Effector memory CD8-positive, alpha-beta T cell (primary cell): ENCODE results near the gene CYP2U1.

Source experiments
- ATAC-seq: fragments of 150-1000 bp; cut with Tn5 transposase; replicated peaks from 2 replicates; pipeline ENCODE4 v1.10.0; 2021; ENCODE audit warnings: mild to moderate bottlenecking, moderate library complexity
- DNase-seq, 3 experiments: peaks; one replicate each; pipeline ENCODE4 v3.0.0; 2021
- H3K27ac Mint-ChIP-seq, 2 donors: one replicate each; pipeline ENCODE4 v1.8.0; 2022; ENCODE audit warnings: mild to moderate bottlenecking in 2 of 2, mixed read lengths in 2 of 2, moderate library complexity in 2 of 2
- H3K27me3 Mint-ChIP-seq, 2 donors: one replicate each; pipeline ENCODE4 v1.8.0; 2022; ENCODE audit warnings: mixed read lengths in 2 of 2
- H3K36me3 Mint-ChIP-seq: one replicate; pipeline ENCODE4 v1.8.0; 2022; ENCODE audit warnings: mild to moderate bottlenecking, moderate library complexity, mixed read lengths; ENCODE audit not compliant: insufficient read depth
- H3K4me1 Mint-ChIP-seq, 2 donors: one replicate each; pipeline ENCODE4 v1.8.0; 2022; ENCODE audit warnings: low read depth in 2 of 2, mixed read lengths in 2 of 2
- H3K4me3 Mint-ChIP-seq, 2 donors: one replicate each; pipeline ENCODE4 v1.8.0; 2022; ENCODE audit warnings: mild to moderate bottlenecking in 2 of 2, mixed read lengths in 2 of 2, moderate library complexity in 2 of 2
- H3K9me3 Mint-ChIP-seq, 2 donors: one replicate each; pipeline ENCODE4 v1.8.0; 2022; ENCODE audit warnings: mixed read lengths in 2 of 2

The CYP2U1 gene

DNA sequence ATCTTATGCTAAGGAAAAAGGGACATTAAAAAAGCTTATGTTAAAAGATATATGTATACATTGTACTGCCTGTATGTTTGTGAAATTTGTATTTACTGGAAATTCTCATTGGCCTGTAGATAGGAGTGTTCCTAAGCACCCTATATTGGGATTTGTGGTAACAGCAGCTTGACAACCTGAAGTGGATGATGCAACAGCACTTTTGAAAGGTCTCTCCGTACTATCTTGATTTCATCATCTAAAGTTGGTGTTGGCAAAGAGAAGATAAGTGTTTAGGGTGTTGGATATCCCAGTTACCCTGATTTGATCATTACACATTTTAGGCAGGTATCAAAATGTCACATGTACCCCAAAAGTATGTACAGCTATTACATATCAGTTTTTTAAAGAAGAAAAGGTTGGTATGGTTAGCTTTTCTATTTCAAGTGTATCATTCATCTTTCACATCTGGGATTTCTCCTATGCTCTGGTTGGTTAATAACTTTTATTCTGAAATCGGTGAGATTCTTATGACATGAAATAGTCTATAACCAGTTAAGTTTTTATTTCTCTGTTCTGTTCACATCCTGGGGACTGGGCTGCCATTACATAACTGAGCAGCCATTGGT lies 68.7 kb downstream of the CYP2U1 start:
- H3K4me1 Mint-ChIP-seq: peaks cover 17 to 19% of the 10 kb centered on the region in 2 donors
- no peak overlapping the region for H3K27ac Mint-ChIP-seq
- ATAC-seq: no peak
- no peaks in the 10 kb centered on the region for H3K9me3 Mint-ChIP-seq
- H3K4me3 Mint-ChIP-seq: no peak overlapping the region
- no peak for DNase-seq
- peaks cover 2% of the 10 kb centered on the region for H3K36me3 Mint-ChIP-seq
- H3K27me3 Mint-ChIP-seq: no peaks in the 10 kb centered on the region

DNA sequence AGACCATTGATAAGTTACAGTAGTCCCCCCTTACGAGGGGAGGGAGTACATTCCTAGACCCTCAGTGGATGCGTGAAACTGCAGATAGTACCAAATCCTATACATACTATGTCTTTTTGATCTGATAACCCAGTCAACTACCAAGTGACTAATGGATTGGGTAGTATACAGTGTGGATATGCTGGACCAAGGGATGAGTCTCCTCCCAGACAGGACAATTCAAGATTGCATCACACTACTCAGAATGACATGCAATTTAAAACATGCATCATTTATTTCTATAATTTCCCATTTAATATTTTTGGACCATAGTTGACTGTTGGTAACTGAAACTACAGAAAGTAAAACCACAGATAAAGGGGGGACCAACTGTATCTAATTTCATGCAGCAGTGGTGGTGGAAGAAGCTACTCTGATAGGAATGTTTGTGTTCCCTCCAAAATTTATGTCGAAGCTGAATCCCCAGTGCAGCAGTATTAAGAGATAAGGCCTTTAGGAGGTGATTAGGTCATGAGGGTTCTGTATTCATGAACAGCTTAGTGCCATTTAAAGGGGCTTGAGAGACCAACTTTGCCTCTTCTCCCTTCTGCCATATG lies 70.3 kb downstream of the CYP2U1 start:
- H3K9me3 Mint-ChIP-seq: no peaks in the 10 kb centered on the region
- peaks cover 2% of the 10 kb centered on the region for H3K36me3 Mint-ChIP-seq
- no peak overlapping the region for H3K27ac Mint-ChIP-seq
- ATAC-seq (no peak), DNase-seq (no peak)
- H3K27me3 Mint-ChIP-seq: no peaks in the 10 kb centered on the region
- H3K4me3 Mint-ChIP-seq: no peak overlapping the region
- H3K4me1 Mint-ChIP-seq: peaks cover 14 to 19% of the 10 kb centered on the region in 2 donors
